Measurements from ENCODE around the gene KCNAB1.

The KCNAB1 gene

GRCh38 chr3:156576051-156576450, 455.7 kb downstream of the KCNAB1 start:
- DNase-seq (ENCODE audit: low spot score) = no peak

- DNase-seq (ENCODE audit: low spot score) = no peak
These were observed 456.4 kb downstream of the KCNAB1 start for GRCh38 chr3:156576651-156577348.

- peak; percentile 38 for DNase-seq (ENCODE audit: low spot score)
These were observed 457.4 kb downstream of the KCNAB1 start for GRCh38 chr3:156577736-156578135.

GRCh38 chr3:156579427-156579851, 459.1 kb downstream of the KCNAB1 start:
- DNase-seq (ENCODE audit: low spot score) = no peak

GRCh38 chr3:156581033-156581432, 460.7 kb downstream of the KCNAB1 start:
- no peak for DNase-seq (ENCODE audit: low spot score)

DNA sequence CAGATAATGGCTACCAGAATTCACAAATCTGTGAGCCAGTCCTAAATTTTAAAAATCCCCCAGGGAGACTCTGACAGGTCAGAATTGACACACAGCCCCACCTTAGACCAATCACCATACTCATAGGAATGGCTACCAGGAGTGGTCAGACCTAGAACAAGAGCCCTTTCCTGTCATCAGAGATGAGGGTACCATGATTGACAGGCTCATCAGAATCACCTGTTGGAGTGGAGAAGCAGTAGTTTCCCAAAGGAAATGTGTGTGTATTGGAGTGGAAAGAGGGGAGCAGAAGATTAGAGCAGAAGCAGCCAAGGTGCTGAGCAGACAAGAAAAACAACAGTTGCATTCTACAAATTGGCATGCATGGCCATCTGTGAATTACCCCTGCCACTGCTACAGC, 461.6 kb downstream of the KCNAB1 start:
- no peak for DNase-seq (ENCODE audit: low spot score)

DNA sequence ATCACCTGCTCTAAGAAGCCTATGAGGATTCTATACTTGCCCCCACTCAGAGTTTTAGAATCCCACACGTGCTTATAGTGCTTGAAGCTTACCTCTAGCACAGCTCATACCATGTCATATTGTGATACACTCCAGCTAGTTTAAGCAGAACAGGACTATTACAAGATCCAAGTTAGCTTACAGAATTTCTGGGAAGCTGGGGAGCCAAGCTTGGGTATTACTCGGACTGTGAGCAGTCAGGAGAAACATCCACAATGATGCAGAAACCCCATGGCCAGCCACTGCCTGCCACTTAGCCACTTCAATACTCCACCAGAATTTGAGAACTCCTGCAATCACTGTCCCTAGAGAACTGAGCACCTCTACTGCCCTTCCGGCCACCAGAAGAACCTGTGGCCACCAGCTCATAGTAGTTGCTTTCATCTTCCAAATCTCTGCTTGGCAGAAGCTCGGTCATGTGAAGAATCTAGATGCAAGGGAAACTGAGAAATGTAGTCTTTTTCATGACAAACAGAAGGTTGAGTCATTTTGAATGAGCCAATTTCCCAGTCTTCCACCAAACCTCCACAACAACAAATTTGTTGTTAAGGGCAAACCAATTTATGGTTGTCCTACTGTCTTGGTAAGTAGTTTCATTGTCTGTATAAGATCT, 462.3 kb downstream of the KCNAB1 start:
- DNase-seq (ENCODE audit: low spot score) = no peak

- no peak for DNase-seq (ENCODE audit: low spot score)
These were observed 463.1 kb downstream of the KCNAB1 start for GRCh38 chr3:156583469-156583868.

GRCh38 chr3:156586905-156587759, 466.8 kb downstream of the KCNAB1 start:
- no peak for DNase-seq (ENCODE audit: low spot score)

DNA sequence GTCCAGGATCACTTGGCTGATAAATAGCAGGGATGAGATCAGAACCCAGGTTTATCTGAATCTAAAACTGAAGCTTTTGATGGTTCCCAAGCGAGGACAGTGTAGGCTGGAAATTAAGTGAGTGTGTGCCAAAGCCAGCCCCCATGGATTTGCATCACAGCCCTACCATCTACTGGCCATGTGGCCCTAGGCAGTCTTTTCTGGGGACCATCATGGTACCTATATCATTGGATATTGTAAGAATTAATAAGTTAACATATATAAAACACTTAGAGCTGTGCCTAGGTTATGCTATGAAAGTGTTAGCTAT, 467.3 kb downstream of the KCNAB1 start:
- DNase-seq (ENCODE audit: low spot score) = no peak
